H1 (cell line): Measurements from ENCODE around the gene CD69. TPM values are rescaled to one million over a fixed set of nuclear protein-coding genes. Genes with fewer than 3 reads are reported as not detected.

Source experiments
- RXRA ChIP-seq: IDR thresholded peaks from 2 replicates; pipeline ENCODE4 v1.6.1; 2011; ENCODE audit warnings: low read depth, mild to moderate bottlenecking, low read length, moderate library complexity; ENCODE audit not compliant: insufficient read depth
- polyA plus RNA-seq, 7 experiments: library from polyadenylated mRNA; depleted of rRNA in 3 of 7; stranded (reverse) in 5 of 7; unstranded in 2 of 7; fragments of >200 nt in 5 of 7; fragments of 200-250 nt in 2 of 7; gene quantifications; 1 replicate in 5 of 7; 2 replicates in 1 of 7; 4 replicates in 1 of 7; pipeline versions ENCODE4 v1.2.1 to v1.2.3, GENCODE V29; 2011 to 2013; ENCODE audit warnings: missing spikeins in 2 of 7, mixed read lengths in 2 of 7
- total RNA-seq: library from RNA; stranded (reverse); fragmentation: NEBNext Ultra II Directional; extraction: Animal tissue kit (Norgen Biotek cat#: 25700); gene quantifications from 2 replicates; pipeline ENCODE4 v1.2.1, GENCODE V29; 2021

Gene CD69
- total and polyA plus RNA-seq, 2 of the 8 experiments (the other 6 are each of a cell fraction or from before 2014, with no cell fraction given) = not detected

GRCh38 chr12:9795945-9796344 is 35.2 kb upstream of the CD69 start (continued):
- no peak for TF ChIP-seq RXRA
